ENCODE results near the gene IGSF23. TPM values are rescaled to one million over a fixed set of nuclear protein-coding genes. Genes with fewer than 3 reads are reported as not detected.

The IGSF23 gene
- total and polyA plus RNA-seq, 2 of the 13 experiments (the other 11 are each of a cell fraction or from before 2014, with no cell fraction given), result 2.3 to 8.8 TPM

GRCh38 chr19:44626048-44626624 lies 12.8 kb downstream of the IGSF23 start (continued):
- TF ChIP-seq AKNA (CRISPR knock-in tag; IDR thresholded peaks at IDR 0.05; ENCODE audit: borderline replicate concordance), result no peak
- peak; percentile 36; the same call in 1 of the 2 replicates for TF ChIP-seq SALL1 (CRISPR knock-in tag; IDR thresholded peaks at IDR 0.05)
- TF ChIP-seq LRRFIP1 (CRISPR knock-in tag; conservative IDR thresholded peaks at IDR 0.05), result no peak
- no peak for TF ChIP-seq ZNF18 (CRISPR knock-in tag; IDR thresholded peaks at IDR 0.05; ENCODE audit: insufficient replicate concordance)
- no peak for TF ChIP-seq ZFP1 (CRISPR knock-in tag; IDR thresholded peaks at IDR 0.05)
- peak; percentile 18 for TF ChIP-seq SKI (IDR thresholded peaks at IDR 0.05; ENCODE audit: partially characterized antibody)
- TF ChIP-seq DMAP1 (CRISPR knock-in tag; IDR thresholded peaks at IDR 0.05), result 0 out of 2 replicates have a peak, but pooled peaks have one; percentile 35
- no peak for TF ChIP-seq NFYB (CRISPR knock-in tag; IDR thresholded peaks at IDR 0.05)
- no peak for TF ChIP-seq NR2F6 (IDR thresholded peaks at IDR 0.05)
- 0 out of 2 replicates have a peak, but pooled peaks have one; percentile 37 for TF ChIP-seq NR2F6 (CRISPR knock-in tag; IDR thresholded peaks at IDR 0.05)
- no peak for TF ChIP-seq ZNF280D (CRISPR knock-in tag; IDR thresholded peaks at IDR 0.05)
- no peak for TF ChIP-seq ZNF678 (CRISPR knock-in tag; IDR thresholded peaks at IDR 0.05)
- TF ChIP-seq ZBTB34 (CRISPR knock-in tag; IDR thresholded peaks at IDR 0.05), result no peak
- no peak for TF ChIP-seq XBP1 (CRISPR knock-in tag; IDR thresholded peaks at IDR 0.05)
- no peak for TF ChIP-seq RFX5 (IDR thresholded peaks at IDR 0.05; ENCODE audit: low read depth, low read length)
- no peak for TF ChIP-seq CHD2 (IDR thresholded peaks at IDR 0.05; ENCODE audit: low read depth, low read length)
- TF ChIP-seq NCOA1 (CRISPR knock-in tag; IDR thresholded peaks at IDR 0.05), result no peak
- TF ChIP-seq HDAC2 (CRISPR knock-in tag; IDR thresholded peaks at IDR 0.05), result peak; percentile 35; the same call in 1 of the 2 replicates
